Left lung (tissue), 10 donors: ENCODE measurements around the gene FHIT. TPM values are rescaled to one million over a fixed set of nuclear protein-coding genes. Genes with fewer than 3 reads are reported as not detected.

ENCODE experiments used
- ATAC-seq: fragments of 200-7000 bp; cut with Tn5 transposase; one replicate; pipeline ENCODE4 v1.9.1; 2020; ENCODE audit warnings: moderate library complexity
- DNase-seq, 4 donors: peaks; one replicate each; pipeline ENCODE4 v3.0.0-alpha.2; 2013 to 2020
- H3K27ac ChIP-seq, 2 donors: fragments of 200-600 bp; sonication (generic) in 1 of 2; one replicate each; pipeline versions ENCODE4 v1.5.0 to v1.8.0; 2020 to 2021
- H3K27me3 ChIP-seq, 2 donors: fragments of 200-600 bp; sonication (generic) in 1 of 2; one replicate each; pipeline versions ENCODE4 v1.5.0 to v1.8.0; 2020 to 2021
- H3K36me3 ChIP-seq, 2 donors: fragments of 200-600 bp; sonication (generic) in 1 of 2; one replicate each; pipeline versions ENCODE4 v1.5.0 to v1.8.0; 2020 to 2021
- H3K4me1 ChIP-seq, 2 donors: fragments of 200-600 bp; one replicate each; pipeline ENCODE4 v1.8.0; 2021
- H3K4me3 ChIP-seq, 2 donors: fragments of 200-600 bp; sonication (generic) in 1 of 2; one replicate each; pipeline versions ENCODE4 v1.5.0 to v1.8.0; 2020 to 2021; ENCODE audit warnings: mild to moderate bottlenecking in 1 of 2
- H3K9me3 ChIP-seq, 2 donors: fragments of 200-600 bp; sonication (generic) in 1 of 2; one replicate each; pipeline versions ENCODE4 v1.5.0 to v1.8.0; 2020 to 2021
- intact Hi-C, 2 donors: fragments of 100-400 bp; cut with DNase I; formaldehyde crosslinking; loops; one replicate each; pipeline versions ENCODE4 v1.11.2 to v1.14.2; 2022
- polyA plus RNA-seq, 6 donors: library from polyadenylated mRNA; unstranded; fragments of 120-200 nt; gene quantifications; one replicate each; pipeline ENCODE4 v1.2.1, GENCODE V29; 2013; ENCODE audit not compliant: insufficient read length in 6 of 6
- total RNA-seq, 2 donors: library from RNA; stranded (reverse); fragmentation: NEBNext Ultra II Directional; extraction: Animal tissue kit (Norgen Biotek cat#: 25700); gene quantifications; one replicate each; pipeline ENCODE4 v1.2.1, GENCODE V29; 2021
- TF ChIP-seq, protein P1 (sequence below), 2 donors: fragments of 200-600 bp; sonication (generic) in 1 of 2; IDR thresholded peaks; one replicate each; pipeline versions ENCODE4 v1.5.0 to v1.8.0; 2021; ENCODE audit warnings: antibody characterized with exemption in 2 of 2
- donor health status: DM: no; HTN: yes; CAD: no.
- donor health status: DM: no; HTN: no; CAD: no.

FHIT gene
- total and polyA plus RNA-seq, 8 donors = 8.5 to 16.3 (median 9.7) TPM

DNA sequence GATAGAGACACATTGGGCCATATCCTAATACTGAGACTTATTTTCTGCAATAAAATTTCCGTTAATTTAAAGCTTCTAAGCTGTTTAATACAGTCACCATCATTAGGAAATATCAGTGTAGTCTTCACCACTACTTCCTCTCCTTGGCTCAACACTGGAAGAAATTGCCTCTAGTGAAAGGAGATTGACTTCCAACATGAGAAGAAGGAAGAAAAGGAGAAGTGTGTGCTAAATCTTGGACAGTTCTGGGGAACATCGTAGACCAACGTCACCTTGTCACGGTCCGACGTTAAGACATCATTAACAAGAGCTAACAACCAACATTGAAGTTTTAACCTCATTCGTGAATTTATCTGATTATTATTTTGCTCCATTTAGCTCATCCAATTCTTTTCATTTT, 1214.4 kb downstream of the FHIT start:
- DNase-seq (no peak), ATAC-seq (no peak)
- intact Hi-C loops = no loop called here
- H3K36me3 ChIP-seq = no peaks in the 10 kb centered on the region
- H3K27me3 ChIP-seq = no peaks in the 10 kb centered on the region
- H3K4me1 ChIP-seq = no peaks in the 10 kb centered on the region
- TF ChIP-seq, protein P1, sequence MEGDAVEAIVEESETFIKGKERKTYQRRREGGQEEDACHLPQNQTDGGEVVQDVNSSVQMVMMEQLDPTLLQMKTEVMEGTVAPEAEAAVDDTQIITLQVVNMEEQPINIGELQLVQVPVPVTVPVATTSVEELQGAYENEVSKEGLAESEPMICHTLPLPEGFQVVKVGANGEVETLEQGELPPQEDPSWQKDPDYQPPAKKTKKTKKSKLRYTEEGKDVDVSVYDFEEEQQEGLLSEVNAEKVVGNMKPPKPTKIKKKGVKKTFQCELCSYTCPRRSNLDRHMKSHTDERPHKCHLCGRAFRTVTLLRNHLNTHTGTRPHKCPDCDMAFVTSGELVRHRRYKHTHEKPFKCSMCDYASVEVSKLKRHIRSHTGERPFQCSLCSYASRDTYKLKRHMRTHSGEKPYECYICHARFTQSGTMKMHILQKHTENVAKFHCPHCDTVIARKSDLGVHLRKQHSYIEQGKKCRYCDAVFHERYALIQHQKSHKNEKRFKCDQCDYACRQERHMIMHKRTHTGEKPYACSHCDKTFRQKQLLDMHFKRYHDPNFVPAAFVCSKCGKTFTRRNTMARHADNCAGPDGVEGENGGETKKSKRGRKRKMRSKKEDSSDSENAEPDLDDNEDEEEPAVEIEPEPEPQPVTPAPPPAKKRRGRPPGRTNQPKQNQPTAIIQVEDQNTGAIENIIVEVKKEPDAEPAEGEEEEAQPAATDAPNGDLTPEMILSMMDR (IDR thresholded peaks at IDR 0.05) = no peak
- no peaks in the 10 kb centered on the region for H3K9me3 ChIP-seq
- H3K4me3 ChIP-seq = no peak overlapping the region
- no peak overlapping the region for H3K27ac ChIP-seq

DNA sequence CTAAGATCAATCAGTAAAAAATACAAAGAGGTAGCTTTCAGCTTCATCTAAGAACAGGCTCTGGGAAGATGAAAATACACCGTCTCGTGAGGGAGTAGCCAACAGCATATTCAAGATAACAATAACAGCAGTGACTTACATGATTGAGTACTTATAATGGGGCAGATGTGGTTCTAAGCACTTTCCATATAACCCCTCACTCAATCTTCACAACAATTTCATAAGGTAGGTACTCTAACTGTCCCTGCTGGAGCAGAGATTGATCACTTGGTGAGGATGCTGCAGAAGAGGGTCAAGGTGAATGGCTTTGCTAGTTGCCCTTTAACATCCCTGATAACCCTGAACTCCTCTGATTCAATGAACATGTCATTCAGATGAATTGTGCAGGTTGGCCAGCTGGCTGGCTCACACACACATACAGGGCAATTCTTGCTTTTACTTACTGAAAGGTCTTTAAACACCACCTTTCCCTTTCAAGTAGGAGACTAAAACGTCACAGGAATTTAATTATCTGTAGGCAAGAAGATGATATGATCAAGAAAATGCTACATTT, 1217.3 kb downstream of the FHIT start:
- no peak for DNase-seq
- Histone ChIP-seq H3K4me3 (no peak overlapping the region), H3K36me3 (no peaks in the 10 kb centered on the region), H3K4me1 (no peaks in the 10 kb centered on the region), H3K27me3 (no peaks in the 10 kb centered on the region), H3K27ac (no peak overlapping the region), H3K9me3 (no peaks in the 10 kb centered on the region)
- ATAC-seq = no peak
- intact Hi-C loops = no loop called here
- TF ChIP-seq, protein P1 (IDR thresholded peaks at IDR 0.05) = no peak

DNA sequence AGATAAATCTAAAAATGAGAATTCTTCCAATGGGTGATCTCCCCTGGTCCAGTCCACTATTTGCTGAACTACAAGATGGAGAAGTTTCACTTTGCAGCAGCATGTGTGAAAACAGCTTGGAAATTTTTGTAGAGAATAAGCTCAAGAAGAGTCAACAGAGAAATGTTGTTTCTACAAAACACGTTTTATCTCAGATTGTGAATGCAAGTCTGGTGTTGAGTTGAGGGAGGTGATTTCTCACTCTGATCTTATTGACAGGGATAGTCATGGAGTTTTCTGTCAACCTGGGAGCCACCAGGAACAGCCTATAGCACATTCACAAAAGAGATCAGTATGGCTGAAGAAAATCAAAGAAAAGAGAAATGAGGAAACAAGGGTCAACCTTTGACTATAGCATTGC, 1220.3 kb downstream of the FHIT start:
- Histone ChIP-seq H3K27ac (no peak overlapping the region), H3K27me3 (no peaks in the 10 kb centered on the region), H3K4me1 (no peaks in the 10 kb centered on the region), H3K36me3 (no peaks in the 10 kb centered on the region), H3K4me3 (no peak overlapping the region), H3K9me3 (no peaks in the 10 kb centered on the region)
- no peak for ATAC-seq
- intact Hi-C loops = no loop called here
- DNase-seq = no peak
- TF ChIP-seq, protein P1 (IDR thresholded peaks at IDR 0.05) = no peak

DNA sequence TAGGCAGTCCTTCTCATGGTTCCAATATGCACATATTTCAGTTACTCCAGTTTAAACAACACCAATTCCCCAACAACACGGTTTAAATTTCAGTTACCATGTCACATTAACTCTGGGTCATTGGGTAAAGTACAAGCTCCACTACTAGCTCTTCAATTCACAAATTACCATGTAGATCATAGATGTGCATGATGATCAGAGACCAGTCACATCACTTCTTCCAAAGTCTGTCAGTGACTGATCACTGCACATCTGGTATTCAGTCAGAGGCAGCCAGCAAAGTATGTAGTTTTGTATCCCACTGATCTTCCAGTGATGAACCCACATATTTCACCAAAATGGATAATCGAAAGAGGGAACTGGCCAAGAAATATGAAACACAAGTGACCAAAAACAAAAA, 1223.0 kb downstream of the FHIT start:
- H3K36me3 ChIP-seq = no peaks in the 10 kb centered on the region
- H3K27me3 ChIP-seq = no peaks in the 10 kb centered on the region
- H3K9me3 ChIP-seq = no peaks in the 10 kb centered on the region
- H3K27ac ChIP-seq = no peak overlapping the region
- TF ChIP-seq, protein P1 (IDR thresholded peaks at IDR 0.05) = no peak
- DNase-seq (no peak), ATAC-seq (no peak)
- no peaks in the 10 kb centered on the region for H3K4me1 ChIP-seq
- no peak overlapping the region for H3K4me3 ChIP-seq
- intact Hi-C loops = no loop called here

DNA sequence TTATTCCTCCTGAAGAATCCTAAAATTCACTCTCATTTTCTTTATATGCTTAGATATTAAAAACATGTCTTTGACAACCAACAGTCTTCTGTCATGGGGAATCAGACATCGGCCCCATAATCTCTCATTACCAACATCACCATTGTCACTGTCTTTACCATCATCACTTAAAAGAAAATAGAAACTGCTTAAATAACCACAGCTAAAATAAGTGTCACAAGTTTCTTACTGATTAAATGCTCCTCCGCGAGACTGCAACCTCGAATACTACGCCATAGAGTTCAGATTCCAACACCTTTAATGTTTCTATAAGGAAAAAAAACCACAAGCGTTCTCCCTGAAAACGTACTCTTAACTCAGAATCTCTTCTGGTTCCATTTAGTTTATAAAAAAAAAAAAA, 1223.9 kb downstream of the FHIT start:
- Histone ChIP-seq H3K4me3 (no peak overlapping the region), H3K27me3 (no peaks in the 10 kb centered on the region), H3K9me3 (no peaks in the 10 kb centered on the region), H3K27ac (no peak overlapping the region), H3K4me1 (no peaks in the 10 kb centered on the region), H3K36me3 (no peaks in the 10 kb centered on the region)
- TF ChIP-seq, protein P1 (IDR thresholded peaks at IDR 0.05) = no peak
- ATAC-seq = no peak
- no peak for DNase-seq
- intact Hi-C loops = no loop called here
